ENCODE measurements around the gene MAPK8IP1. TPM values are rescaled to one million over a fixed set of nuclear protein-coding genes. Genes with fewer than 3 reads are reported as not detected.
"Not testable (repeated sequence)": the region's sequence is repeated elsewhere in the genome, so short reads cannot be mapped to it uniquely, and the experiment has no call there.

Gene MAPK8IP1
- total RNA-seq, 1 donor from 2014 or later = 2.1 TPM

DNA sequence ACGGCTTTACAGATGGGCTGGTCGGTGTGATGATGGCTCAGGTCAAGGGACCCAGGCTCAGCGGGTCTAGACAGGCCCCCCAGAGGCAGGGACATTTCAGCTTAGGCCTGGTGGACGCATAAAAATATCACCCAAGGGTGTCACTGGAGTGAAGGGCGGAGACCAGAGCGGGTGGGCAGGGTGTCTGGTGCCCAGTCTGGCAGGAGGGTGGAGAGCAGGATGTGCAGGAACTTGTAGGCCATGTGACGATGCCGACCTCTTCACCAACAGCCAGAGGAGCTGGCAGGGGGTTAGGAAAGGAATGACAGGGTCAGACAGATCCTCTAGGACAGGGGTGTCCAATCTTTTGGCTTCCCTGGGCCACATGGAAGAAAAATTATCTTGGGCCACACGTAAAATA, 4.5 kb downstream of the MAPK8IP1 start:
- DNase-seq (ENCODE audit: low read depth in 2 of 2) = no peak

DNA sequence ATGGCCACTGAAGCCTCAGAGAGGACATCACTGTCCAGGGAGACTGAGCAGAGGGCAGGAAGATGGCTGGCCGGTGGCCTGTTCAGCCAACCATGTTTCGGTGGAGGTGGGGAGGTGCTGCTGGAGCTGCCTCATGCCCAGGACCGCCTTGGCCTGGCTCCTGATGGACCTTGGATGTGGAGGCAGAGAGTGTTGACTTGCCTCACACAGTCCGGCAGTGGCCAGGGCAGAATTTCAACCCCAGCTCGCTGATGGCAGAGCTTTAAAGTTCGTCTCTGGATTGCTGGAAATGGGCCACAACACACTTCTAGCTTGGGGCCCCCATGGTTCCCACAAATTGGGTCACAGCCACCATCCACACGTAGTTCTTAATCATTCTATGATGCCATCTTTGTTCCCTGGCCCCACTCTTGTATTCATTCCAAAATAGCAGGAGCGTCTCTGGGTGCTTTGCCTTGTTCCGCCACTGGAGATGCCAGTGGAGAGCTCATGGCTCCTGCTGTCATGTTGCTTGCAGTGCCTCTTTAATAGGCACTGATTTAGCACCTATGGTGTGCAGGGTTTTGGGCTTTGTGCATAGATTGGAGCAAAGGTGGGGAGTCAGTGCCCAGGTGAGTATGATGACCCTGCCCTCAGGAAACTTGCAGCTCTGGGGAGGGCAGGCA, 5.6 kb downstream of the MAPK8IP1 start:
- no peak for DNase-seq (ENCODE audit: low read depth in 2 of 2)

DNA sequence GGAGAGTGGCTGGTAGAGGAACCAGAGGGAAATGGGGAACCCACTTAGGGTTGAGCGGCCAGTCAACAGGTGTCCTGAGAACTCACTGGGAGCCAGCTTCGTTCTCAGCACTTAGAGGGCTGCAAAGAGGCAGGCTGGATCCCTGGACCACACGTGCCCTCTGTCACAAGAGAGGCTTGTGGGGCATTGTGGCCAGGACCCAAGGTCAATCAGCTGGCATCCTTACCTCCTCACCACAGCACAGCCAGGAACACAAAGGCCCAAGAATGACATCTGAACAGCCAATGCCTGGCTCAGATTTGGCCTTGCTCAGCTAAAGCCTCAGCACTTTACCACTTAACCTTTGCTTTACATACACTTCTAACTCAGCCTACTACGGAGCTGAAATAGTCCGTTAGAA, 7.4 kb downstream of the MAPK8IP1 start:
- no peak for DNase-seq (ENCODE audit: low read depth in 2 of 2)

DNA sequence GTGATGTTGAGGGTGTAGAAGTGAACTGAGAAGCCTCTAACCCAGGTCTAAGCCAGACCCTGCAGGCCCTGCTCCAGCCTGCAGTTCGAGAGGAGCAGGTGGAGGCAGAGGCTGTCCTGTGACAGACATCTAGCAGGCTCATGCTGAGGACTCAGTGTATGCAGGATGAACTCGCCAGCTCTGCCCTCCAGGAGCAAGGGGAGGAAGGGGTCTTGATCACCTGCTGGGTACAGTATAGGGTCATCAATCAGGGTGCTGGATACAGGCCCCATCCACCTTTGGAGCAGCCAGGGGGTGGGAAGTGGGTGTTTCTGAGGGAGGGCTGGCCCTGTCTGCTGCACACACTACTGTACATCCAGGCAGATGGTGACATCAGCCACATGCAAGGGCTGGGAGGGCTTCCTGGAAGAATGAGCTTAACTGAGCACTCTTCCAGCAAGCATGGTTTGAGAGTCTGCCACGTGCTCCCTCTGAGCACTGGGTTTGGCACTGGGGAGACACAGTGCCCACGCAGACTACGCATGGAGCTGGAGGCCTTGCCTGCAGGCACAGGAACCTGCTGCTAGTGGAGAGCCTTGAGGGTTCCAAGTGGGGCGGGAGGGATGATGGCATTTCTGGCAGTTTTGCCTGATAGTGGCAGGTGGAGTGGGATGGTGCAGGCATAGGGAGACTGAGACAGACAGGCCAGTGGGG, 9.2 kb downstream of the MAPK8IP1 start:
- no peak for DNase-seq (ENCODE audit: low read depth in 2 of 2)

DNA sequence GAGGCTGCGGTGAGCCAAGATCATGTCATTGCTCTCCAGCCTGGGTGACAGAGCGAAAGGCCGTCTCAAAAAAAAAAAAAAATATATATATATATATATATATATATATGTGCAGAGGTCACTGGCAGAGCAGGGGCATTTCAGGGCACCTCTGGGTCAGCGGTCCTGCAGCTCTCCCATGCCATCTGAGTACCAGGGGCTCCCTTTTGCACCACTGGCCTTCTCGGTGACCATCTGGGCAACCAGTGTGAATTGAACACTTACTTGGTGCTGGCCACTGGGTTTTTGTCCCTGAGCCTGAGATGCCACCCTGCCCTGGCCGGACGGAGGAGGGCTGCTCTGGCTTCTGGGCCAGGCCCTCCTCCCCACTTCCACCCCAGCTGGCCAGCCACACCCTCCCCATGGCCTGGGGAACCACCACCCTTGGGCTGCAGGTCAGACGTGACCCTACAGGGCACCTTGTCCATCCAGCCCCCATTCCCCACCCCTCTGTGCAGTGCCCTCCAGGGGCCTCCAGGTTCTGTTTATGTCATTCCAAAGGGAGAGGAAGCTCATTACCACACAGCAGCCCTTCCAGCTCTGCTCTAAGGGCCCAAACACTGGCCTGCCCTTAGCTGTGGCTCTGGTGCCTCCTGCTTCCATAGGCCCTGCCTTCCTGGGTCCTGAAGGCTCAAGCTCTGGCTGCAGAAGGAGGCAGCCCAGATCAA, 10.3 kb downstream of the MAPK8IP1 start:
- DNase-seq (ENCODE audit: low read depth in 2 of 2) = no peak

DNA sequence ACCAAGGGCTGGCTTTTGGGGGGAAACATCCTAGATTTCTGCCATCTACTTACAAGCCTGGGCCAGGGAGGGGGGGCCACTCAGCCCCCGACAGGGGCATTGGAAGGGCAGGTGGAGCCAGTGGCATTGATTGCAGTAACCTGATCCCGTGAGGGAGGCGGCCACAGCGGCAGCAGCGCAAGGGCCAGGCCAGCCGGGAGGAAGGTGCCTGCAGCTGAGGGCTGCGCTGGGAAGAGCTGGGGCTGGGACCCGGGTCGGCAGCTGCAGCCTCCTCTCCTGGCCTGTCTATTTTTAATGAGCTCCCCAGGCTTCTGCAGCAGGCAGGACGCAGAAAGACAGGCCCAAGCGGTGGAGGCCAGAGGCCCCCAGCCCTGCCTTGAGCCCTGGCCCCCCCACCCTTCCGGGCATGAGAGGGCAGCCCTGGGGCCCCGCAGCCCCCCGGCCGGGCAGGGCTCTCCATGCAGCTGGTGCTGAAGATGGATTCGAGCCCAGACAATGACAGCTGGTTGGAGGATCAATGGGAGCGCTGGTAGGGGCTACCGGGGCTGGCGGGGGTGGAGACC, 11.1 kb downstream of the MAPK8IP1 start:
- no peak for DNase-seq (ENCODE audit: low read depth in 2 of 2)

DNA sequence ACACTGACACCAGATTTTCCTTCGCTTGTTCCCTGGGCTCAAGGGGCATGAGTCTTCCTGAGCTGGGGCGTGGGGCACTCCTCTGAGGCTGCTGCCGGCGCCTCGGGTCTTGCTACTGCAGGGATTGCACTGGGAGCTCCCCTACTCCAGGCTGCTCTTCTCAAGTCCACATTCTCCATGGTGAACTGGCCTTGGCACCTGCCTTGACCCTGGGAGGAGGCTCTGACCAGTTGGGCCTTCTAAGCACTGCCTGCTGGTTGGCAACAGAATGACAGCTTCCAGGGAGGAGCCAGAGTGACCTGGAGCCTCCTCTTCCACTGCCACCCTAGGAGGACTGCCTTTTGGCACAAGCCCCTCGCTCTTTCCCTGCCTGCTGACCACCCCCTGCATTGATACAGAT, 12.1 kb downstream of the MAPK8IP1 start:
- no peak for DNase-seq (ENCODE audit: low read depth in 2 of 2)

DNA sequence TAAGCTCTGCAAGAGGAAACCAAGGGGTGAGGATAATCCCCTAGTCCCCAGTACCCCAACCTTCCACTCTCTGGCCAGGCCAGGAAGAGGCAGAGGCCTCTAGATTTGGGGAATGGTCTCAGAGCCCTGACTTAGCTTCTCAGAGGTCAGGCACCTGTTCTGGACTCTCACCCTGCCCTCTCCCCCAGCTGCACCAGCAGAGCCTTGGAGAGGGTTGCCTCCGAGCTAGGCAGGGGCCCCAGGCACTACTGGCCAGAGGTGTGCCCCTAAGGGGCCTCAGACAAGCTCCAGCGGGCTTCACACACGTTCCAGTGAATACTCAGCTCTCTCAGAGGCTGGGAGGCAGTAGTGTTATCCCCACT, 13.6 kb downstream of the MAPK8IP1 start:
- DNase-seq (ENCODE audit: low read depth in 2 of 2) = no peak

DNA sequence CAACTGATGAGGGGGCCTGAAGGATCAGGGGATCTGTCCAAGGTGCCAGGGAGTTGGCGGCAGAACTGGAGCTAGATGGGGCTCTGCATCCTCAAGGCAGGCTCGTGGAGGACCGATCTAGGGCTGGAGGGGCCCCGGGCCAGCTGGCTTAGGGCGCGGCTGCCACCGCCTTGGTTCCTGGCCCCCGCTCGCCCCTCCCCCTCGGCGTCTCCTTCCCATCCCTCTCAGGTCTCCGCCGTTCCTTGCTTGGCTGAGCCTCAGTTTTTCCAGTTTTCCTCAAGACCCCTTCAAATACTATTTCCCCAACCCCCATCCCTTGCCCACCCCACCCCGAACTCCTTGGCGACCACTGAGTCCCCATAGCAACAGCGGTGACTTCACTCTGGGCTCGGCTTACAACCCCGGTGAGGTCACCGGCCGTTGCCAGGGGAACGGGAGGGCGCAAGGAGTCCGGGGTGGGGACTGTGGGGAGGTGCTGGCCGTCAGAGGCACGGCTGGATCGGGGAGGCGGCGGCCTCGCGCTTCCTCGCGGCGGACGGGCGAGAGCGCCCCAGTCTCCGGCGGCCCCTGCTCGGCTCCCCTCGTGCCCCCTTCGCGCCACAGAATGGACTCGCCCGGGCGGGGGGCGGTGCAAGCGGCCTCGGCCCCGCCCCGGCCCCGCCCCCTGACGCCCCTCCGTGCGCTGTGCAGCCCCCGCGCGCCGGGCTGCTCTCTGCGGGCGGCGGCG, 14.2 kb downstream of the MAPK8IP1 start:
- DNase-seq (ENCODE audit: low read depth in 2 of 2) = peak; percentile 62 to 69

DNA sequence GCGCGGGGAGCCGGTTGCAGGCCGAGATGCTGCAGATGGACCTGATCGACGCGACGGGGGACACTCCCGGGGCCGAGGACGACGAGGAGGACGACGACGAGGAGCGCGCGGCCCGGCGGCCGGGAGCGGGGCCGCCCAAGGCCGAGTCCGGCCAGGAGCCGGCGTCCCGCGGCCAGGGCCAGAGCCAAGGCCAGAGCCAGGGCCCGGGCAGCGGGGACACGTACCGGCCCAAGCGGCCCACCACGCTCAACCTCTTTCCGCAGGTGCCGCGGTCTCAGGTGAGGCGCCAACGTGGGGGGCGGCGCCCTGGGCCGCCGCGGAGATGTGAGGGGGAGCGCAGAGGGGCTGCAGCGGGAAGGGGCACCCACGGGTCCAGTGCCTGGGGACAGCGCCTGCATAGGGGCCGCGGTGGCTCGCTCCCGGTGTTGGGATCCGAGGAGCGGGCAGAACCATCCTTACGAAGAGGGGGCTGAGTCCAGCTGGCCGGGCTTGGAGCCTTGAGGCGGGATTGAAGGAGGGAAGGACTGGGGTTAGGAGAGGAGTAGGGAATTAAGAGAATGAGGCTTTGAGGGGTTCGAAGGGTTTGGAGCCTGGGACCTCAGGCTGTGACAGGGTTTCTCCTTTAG, 14.8 kb downstream of the MAPK8IP1 start:
- not testable (repeated sequence) for DNase-seq (ENCODE audit: low read depth in 2 of 2)

DNA sequence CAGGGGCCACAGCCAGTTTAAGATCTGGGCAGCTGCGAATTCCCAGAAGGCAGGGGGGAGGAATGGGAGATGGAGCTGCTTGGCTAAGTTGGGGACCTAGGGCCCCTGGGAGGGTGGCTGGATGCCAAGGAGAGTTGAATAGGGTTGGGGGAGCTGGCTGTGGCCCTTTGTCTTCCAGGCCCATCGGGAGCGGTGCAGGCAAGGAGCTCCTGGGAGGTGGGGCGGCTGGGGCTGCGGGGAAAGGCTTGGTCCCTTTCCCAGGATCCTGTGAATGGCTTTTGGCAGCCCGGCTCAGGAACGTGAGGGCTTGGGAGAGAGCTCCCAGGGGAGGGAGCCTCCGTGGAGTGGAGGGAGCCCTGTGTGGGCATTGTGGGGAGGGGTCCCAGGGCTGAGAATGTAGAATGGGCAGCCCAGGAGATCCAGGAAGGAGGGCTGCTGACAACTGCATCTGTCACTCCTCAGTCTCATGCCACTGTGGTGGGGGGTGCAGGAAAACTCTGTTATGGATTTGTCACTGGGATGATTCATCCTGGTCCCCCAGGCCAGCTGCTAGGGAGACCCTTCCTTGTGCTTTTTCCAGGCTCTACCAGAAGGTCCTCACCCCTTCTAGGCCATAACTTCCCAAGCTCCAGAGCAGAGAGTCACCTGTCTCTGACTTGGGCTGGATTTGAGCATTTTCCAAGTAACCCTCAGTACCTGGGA, 15.6 kb downstream of the MAPK8IP1 start:
- DNase-seq (ENCODE audit: low read depth in 2 of 2) = no peak

DNA sequence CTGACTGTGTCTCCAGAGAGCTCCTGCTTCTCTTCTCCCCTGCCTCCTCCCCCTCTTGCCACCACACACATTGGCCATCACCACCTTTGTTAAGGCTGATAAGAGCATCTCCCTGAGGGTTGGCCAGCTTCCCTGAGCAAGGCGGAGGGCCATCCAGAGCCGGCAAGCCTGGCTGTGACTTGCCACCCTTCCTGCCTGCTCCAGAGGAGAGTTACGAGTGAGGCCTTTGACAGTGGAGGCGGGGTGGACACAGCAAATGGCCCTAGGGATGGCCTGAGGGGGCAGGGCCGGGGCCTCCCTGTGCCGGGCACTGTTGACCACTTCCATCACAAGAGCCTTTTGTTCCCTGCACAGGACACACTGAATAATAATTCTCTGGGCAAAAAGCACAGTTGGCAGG, 16.2 kb downstream of the MAPK8IP1 start:
- DNase-seq (ENCODE audit: low read depth in 2 of 2) = no peak

DNA sequence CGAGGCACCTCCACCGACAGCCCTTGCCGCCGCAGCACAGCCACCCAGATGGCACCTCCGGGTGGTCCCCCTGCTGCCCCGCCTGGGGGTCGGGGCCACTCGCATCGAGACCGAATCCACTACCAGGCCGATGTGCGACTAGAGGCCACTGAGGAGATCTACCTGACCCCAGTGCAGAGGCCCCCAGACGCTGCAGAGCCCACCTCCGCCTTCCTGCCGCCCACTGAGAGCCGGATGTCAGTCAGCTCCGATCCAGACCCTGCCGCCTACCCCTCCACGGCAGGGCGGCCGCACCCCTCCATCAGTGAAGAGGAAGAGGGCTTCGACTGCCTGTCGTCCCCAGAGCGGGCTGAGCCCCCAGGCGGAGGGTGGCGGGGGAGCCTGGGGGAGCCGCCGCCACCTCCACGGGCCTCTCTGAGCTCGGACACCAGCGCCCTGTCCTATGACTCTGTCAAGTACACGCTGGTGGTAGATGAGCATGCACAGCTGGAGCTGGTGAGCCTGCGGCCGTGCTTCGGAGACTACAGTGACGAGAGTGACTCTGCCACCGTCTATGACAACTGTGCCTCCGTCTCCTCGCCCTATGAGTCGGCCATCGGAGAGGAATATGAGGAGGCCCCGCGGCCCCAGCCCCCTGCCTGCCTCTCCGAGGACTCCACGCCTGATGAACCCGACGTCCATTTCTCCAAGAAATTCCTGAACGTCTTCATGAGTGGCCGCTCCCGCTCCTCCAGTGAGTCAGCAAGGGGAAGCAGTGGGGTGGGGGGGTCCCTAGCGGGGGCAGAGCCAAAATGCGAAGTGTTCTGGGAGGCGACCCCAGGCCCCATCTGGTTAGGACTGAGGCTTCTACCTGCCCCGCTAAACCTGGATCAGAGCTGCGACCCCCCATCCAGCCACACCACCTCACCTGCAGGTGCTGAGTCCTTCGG, 17.3 kb downstream of the MAPK8IP1 start:
- DNase-seq (ENCODE audit: low read depth in 2 of 2) = no peak

DNA sequence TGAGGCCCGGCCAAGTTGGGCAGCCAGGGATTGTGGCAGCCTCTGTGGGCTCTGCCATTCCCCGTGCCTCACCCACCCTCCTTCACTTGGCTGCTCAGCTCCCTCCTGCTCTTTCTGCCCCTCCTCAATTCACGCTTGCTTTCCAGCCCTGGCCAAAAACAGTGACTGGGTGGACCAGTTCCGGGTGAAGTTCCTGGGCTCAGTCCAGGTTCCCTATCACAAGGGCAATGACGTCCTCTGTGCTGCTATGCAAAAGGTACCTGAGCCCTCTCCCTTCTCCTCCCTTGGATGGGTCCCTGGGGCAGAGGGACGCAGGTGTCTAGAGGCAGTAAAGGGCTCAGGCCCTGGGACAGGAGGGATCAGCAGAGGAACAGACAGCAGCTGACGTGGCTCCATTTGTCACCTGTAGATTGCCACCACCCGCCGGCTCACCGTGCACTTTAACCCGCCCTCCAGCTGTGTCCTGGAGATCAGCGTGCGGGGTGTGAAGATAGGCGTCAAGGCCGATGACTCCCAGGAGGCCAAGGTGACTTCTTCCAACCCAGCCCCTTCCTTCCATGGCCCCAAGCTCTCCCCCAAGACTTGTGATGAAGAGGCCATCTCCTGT, 19.0 kb downstream of the MAPK8IP1 start:
- DNase-seq (ENCODE audit: low read depth in 2 of 2) = no peak

DNA sequence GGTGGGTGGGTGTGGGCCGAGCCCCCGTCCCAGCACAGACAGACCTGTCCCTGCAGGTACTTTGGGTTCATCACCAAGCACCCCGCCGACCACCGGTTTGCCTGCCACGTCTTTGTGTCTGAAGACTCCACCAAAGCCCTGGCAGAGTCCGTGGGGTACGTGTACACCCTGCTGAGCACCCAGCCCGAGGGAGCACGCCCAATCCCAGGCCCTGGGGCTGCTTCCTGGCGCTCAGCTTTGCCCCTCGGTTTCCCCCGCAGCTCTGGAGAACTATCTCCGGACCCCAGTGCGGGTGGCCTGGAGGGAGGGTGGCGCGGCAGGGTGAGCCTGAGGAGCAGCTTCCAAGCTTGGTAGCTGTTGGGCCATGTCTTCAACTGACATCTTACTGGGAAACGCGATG, 19.6 kb downstream of the MAPK8IP1 start:
- no peak for DNase-seq (ENCODE audit: low read depth in 2 of 2)

DNA sequence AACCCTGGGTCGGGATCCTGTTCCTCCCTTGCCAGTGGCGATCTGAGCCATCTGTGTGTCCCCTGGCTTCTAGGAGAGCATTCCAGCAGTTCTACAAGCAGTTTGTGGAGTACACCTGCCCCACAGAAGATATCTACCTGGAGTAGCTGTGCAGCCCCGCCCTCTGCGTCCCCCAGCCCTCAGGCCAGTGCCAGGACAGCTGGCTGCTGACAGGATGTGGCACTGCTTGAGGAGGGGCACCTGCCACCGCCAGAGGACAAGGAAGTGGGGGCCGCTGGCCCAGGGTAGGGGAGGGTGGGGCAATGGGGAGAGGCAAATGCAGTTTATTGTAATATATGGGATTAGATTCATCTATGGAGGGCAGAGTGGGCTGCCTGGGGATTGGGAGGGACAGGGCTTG, 20.1 kb downstream of the MAPK8IP1 start:
- DNase-seq (ENCODE audit: low read depth in 2 of 2) = not testable (repeated sequence)

DNA sequence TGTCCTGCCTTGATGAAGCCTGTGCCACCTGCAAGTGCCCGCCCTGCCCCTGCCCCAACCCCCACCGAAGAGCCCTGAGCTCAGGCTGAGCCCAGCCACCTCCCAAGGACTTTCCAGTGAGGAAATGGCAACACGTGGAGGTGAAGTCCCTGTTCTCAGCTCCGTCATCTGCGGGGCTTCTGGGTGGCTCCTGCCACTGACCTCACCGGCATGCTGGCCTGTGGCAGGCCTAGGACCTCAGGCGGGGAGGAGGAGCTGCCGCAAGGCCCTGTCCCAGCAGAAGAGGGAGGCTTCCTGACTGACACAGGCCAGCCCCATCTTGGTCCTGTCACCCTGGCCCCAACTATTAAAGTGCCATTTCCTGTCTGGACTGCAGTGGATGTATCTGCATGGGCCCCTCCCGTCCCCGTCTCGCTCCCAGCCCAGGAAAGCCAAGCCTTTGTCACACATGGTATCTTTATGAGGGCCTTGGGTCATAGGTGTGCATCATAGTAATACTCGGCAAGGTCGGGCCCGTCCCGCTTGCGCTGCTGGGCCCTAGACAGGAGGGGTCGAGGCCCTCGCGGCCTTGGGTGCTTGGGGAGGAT, 20.7 kb downstream of the MAPK8IP1 start:
- DNase-seq (ENCODE audit: low read depth in 2 of 2) = no peak

DNA sequence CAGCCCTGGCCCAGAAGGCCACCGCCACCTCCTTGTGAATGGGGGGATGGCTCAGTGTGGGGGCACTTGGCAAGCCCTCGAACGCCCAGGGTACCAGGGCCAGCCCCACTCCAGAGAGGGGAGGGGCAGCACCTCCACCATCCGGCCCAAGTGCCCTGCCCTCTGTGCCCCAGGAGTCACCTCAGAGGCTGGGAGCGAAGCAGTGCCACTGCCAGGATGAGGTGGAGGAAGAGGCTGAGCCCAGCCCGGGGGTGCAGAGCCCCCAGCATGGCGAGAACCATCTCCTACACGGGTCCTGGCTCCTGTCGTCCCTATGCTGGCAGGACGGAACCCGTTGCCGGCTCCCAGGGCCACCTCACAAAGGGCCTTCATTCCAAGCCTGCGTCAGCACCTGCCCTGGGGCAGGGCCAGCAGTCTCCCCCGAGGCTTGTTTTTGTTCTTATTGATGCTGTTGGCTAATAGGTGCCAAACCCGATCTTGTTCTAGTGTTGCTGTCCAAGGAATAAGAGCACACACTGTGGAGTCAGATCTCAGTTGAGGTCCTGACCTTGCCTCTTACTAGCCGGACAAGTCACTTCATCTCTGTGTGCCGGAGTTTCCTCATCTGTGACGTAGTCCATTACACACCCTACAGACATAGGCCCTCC, 21.6 kb downstream of the MAPK8IP1 start, which contains the start of gene FREY1:
FREY1 (minus strand) TSS at position 307 of the 647 bp plus-strand sequence; CDS start at position 281, 26 bp downstream.
- DNase-seq (ENCODE audit: low read depth in 2 of 2) = no peak
